Endothelial cell of umbilical vein (primary cell): ENCODE measurements around the gene FAT2. TPM values are rescaled to one million over a fixed set of nuclear protein-coding genes. Genes with fewer than 3 reads are reported as not detected.
A peak's percentile ranks its signal among the peaks of the same experiment; 100 is the strongest.

Experiments used
- BruUV-seq: library from RNA; stranded (reverse); fragments of 400-500 nt; replicated peaks from 2 replicates; lab custom pipeline; 2021; lab: Mats Ljungman, UMichigan
- CTCF ChIA-PET: fragments of 300-600, 350-600 bp; sonication (Branson Sonifier 250); formaldehyde crosslinking; loops from one replicate; lab custom pipeline; 2021; ENCODE audit warnings: antibody characterized with exemption, inconsistent platforms; lab: Charles Lee
- POLR2A ChIA-PET: fragments of 300-600, 350-600 bp; sonication (Branson Sonifier 250); formaldehyde crosslinking; loops from one replicate; lab custom pipeline; 2021; ENCODE audit warnings: antibody characterized with exemption, inconsistent platforms; lab: Charles Lee
- DNase-seq: peaks from one replicate; pipeline ENCODE4 v3.0.0-alpha.2; 2011; ENCODE audit warnings: low read depth, low spot score
- FAIRE-seq: peaks from 2 replicates; lab custom pipeline; 2011; peaks lifted over from hg19 to GRCh38; lab: Jason Lieb, UNC
- H2AFZ ChIP-seq: 2 replicates; pipeline ENCODE4 v1.6.0; 2012; ENCODE audit warnings: low read depth, low read length, control low read depth, inconsistent platforms
- H3K27ac ChIP-seq: 2 replicates; pipeline ENCODE4 v1.5.1; 2011; ENCODE audit warnings: low read depth, mild to moderate bottlenecking, control low read depth, low read length, moderate library complexity; ENCODE audit not compliant: insufficient read depth
- H3K27me3 ChIP-seq, 2 experiments: 2 replicates each; pipeline versions ENCODE4 v1.6.0 to v1.6.1; 2011; ENCODE audit warnings: low read length in 2 of 2, mixed read lengths in 1 of 2; ENCODE audit not compliant: control insufficient read depth in 2 of 2, insufficient read depth in 2 of 2
- H3K36me3 ChIP-seq, 2 experiments: 2 replicates in 1 of 2; 3 replicates in 1 of 2; pipeline ENCODE4 v1.5.1; 2011; ENCODE audit warnings: low read length in 2 of 2, mild to moderate bottlenecking in 1 of 2, moderate library complexity in 1 of 2; ENCODE audit not compliant: control insufficient read depth in 2 of 2, insufficient read depth in 2 of 2; ENCODE audit errors: extremely low read depth in 1 of 2
- H3K4me1 ChIP-seq: 3 replicates; pipeline ENCODE4 v1.5.1; 2011; ENCODE audit warnings: mild to moderate bottlenecking, low read length; ENCODE audit not compliant: control insufficient read depth, insufficient read depth; ENCODE audit errors: extremely low read depth
- H3K4me2 ChIP-seq: 2 replicates; pipeline ENCODE4 v1.6.1; 2011; ENCODE audit warnings: low read length, control low read depth, mixed read lengths; ENCODE audit not compliant: insufficient read depth
- H3K4me3 ChIP-seq, 3 experiments: fragments of 200-600 bp in 1 of 3; sonication (generic), shearing (Covaris generic) in 1 of 3; replicated peaks in 1 of 3; 2 replicates each; pipeline ENCODE4 v1.5.1; 2011 to 2016; ENCODE audit warnings: control low read depth in 3 of 3, low read length in 3 of 3, mild to moderate bottlenecking in 2 of 3, inconsistent platforms in 1 of 3, low read depth in 1 of 3, moderate library complexity in 1 of 3; ENCODE audit not compliant: insufficient read depth in 1 of 3
- H3K79me2 ChIP-seq: 2 replicates; pipeline ENCODE4 v1.6.0; 2012; ENCODE audit warnings: low read length, inconsistent platforms; ENCODE audit not compliant: control insufficient read depth, insufficient read depth
- H3K9ac ChIP-seq: replicated peaks from 2 replicates; pipeline ENCODE3; 2011; ENCODE audit warnings: low read length, control low read depth; ENCODE audit not compliant: insufficient read depth; ENCODE audit errors: extremely low read depth
- H3K9me1 ChIP-seq: replicated peaks from 3 replicates; pipeline ENCODE4 v1.6.0; 2011; ENCODE audit warnings: mild to moderate bottlenecking, low read length; ENCODE audit not compliant: control insufficient read depth, insufficient read depth; ENCODE audit errors: extremely low read depth
- H3K9me3 ChIP-seq: replicated peaks from 2 replicates; pipeline ENCODE4 v1.5.1; 2012; ENCODE audit warnings: low read length, inconsistent platforms; ENCODE audit not compliant: control insufficient read depth, insufficient read depth
- H4K20me1 ChIP-seq: replicated peaks from 2 replicates; pipeline ENCODE3; 2011; ENCODE audit warnings: mild to moderate bottlenecking, low read length; ENCODE audit not compliant: control insufficient read depth, insufficient read depth; ENCODE audit errors: extremely low read depth
- CTCF ChIP-seq, 2 donors: IDR thresholded peaks; 1 replicate in 1 of 2; 2 replicates in 1 of 2; pipeline ENCODE4 v1.5.1; 2011; ENCODE audit warnings: low read length in 2 of 2, mild to moderate bottlenecking in 2 of 2, moderate library complexity in 2 of 2, control low read depth in 1 of 2, inconsistent platforms in 1 of 2, low read depth in 1 of 2; ENCODE audit not compliant: insufficient read depth in 1 of 2; ENCODE audit errors: extremely low read depth in 1 of 2
- EZH2 ChIP-seq: IDR thresholded peaks from 2 replicates; pipeline ENCODE4 v1.6.1; 2012; ENCODE audit warnings: borderline replicate concordance, low read depth, mild to moderate bottlenecking, moderate library complexity, low read length, inconsistent platforms; ENCODE audit not compliant: severe bottlenecking
- FOS ChIP-seq: IDR thresholded peaks from 2 replicates; pipeline ENCODE4 v1.6.1; 2011; ENCODE audit warnings: mild to moderate bottlenecking, low read length, moderate library complexity, borderline replicate concordance; ENCODE audit not compliant: insufficient read depth
- GATA2 ChIP-seq: IDR thresholded peaks from 2 replicates; pipeline ENCODE4 v1.7.0; 2011; ENCODE audit warnings: low read depth, mild to moderate bottlenecking, moderate library complexity, mixed read lengths, low read length; ENCODE audit not compliant: insufficient read length, insufficient read depth
- JUN ChIP-seq: IDR thresholded peaks from 2 replicates; pipeline ENCODE4 v1.6.1; 2011; ENCODE audit warnings: borderline replicate concordance, low read depth; ENCODE audit not compliant: insufficient read length, insufficient read depth
- MYC ChIP-seq: IDR thresholded peaks from one replicate; pipeline ENCODE4 v1.6.1; 2011; ENCODE audit warnings: mild to moderate bottlenecking, low read depth, low read length
- POLR2AphosphoS5 ChIP-seq: IDR thresholded peaks from 2 replicates; pipeline ENCODE4 v1.6.1; 2012; ENCODE audit warnings: low read depth, mild to moderate bottlenecking, control low read depth, low read length, moderate library complexity; ENCODE audit not compliant: insufficient read depth
- dilution Hi-C: fragments of 300-500 bp; cut with MboI; formaldehyde crosslinking; loops from one replicate; pipeline ENCODE4 v1.15.0; 2019; ENCODE audit warnings: low sequenced_read_pairs; ENCODE audit not compliant: extremely low pct_ligation_motif_present
- intact Hi-C: fragments of 100-400 bp; cut with micrococcal nuclease; formaldehyde crosslinking; loops from one replicate; pipeline ENCODE4 v1.10.0; 2022
- polyA plus RNA-seq, 4 experiments: library from polyadenylated mRNA; depleted of rRNA in 3 of 4; stranded (reverse) in 3 of 4; unstranded in 1 of 4; fragments of >200 nt; gene quantifications; 2 replicates each; pipeline versions ENCODE4 v1.2.1 to v1.2.3, GENCODE V29; 2011 to 2012; ENCODE audit warnings: missing spikeins in 1 of 4
- total RNA-seq: library from RNA; stranded (reverse); gene quantifications from 2 replicates; pipeline ENCODE4 v1.2.3, GENCODE V29; 2021
- TF ChIP-seq, protein P1 (sequence below): IDR thresholded peaks from 2 replicates; pipeline ENCODE4 v1.6.1; 2011; ENCODE audit not compliant: insufficient read depth, insufficient read length

Gene FAT2
- total and polyA plus RNA-seq, 2 donors (not counting 3 experiments of a cell fraction or from before 2014, with no cell fraction given) = not detected

DNA sequence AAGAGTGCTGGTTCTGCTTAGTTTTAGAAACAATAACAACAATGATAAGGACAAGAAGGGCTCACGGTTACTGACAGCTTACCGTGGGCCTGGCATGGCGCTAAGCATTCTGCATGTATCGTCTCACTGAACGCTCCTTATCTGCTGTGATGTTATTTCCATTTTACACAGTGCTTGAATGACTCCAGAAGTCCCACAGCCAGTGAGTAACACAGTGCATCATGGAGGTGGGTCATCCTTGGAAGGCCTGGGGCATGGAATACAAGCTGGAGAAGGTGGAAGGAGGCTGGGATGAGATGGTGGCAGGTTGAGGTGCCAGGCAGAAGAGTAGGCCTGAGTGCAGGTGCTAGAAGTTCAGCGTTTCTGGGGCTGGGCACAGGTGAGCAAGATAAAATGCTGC, 36.5 kb upstream of the FAT2 start:
- no TSS peak for BruUV-seq
- intact Hi-C loops = no loop called here
- no peaks in the 10 kb centered on the region for H3K79me2 ChIP-seq
- no peaks in the 10 kb centered on the region for H3K9me1 ChIP-seq
- H3K4me2 ChIP-seq = no peak overlapping the region
- CTCF ChIA-PET = interaction anchor here (1.4 kb wide), 1 partner anchor 13 kb away, joined by 3 read pairs; no protein-coding TSS in a partner anchor
- H3K27me3 ChIP-seq = no peaks in the 10 kb centered on the region
- H4K20me1 ChIP-seq = no peaks in the 10 kb centered on the region
- POLR2A ChIA-PET = no interaction called here
- no peaks in the 10 kb centered on the region for H3K4me1 ChIP-seq
- H3K9ac ChIP-seq = no peak overlapping the region
- H3K27ac ChIP-seq = no peak overlapping the region
- no peaks in the 10 kb centered on the region for H3K9me3 ChIP-seq
- no peak overlapping the region for H3K4me3 ChIP-seq
- FAIRE-seq (peak; percentile 18), DNase-seq (no peak)
- dilution Hi-C loops = no loop called here
- H2AFZ ChIP-seq = no peak overlapping the region
- H3K36me3 ChIP-seq = no peaks in the 10 kb centered on the region
- TF ChIP-seq FOS = no peak
- no peak for TF ChIP-seq JUN
- no peak for TF ChIP-seq POLR2AphosphoS5

- no peaks in the 10 kb centered on the region for H3K9me1 ChIP-seq
- peaks cover 2 to 3% of the 10 kb centered on the region in 2 experiments for H3K27me3 ChIP-seq
- H3K27ac ChIP-seq = no peak overlapping the region
- H4K20me1 ChIP-seq = no peaks in the 10 kb centered on the region
- no peak overlapping the region for H3K4me2 ChIP-seq
- no peaks in the 10 kb centered on the region for H3K9me3 ChIP-seq
- no peak overlapping the region for H2AFZ ChIP-seq
- CTCF ChIA-PET = no interaction called here
- POLR2A ChIA-PET = no interaction called here
- H3K79me2 ChIP-seq = no peaks in the 10 kb centered on the region
- BruUV-seq = no TSS peak
- no peaks in the 10 kb centered on the region for H3K4me1 ChIP-seq
- no peak for FAIRE-seq
- H3K4me3 ChIP-seq = no peak overlapping the region
- no peaks in the 10 kb centered on the region for H3K36me3 ChIP-seq
- intact Hi-C loops = no loop called here
- no peak overlapping the region for H3K9ac ChIP-seq
- dilution Hi-C loops = no loop called here
- TF ChIP-seq JUN (no peak), GATA2 (no peak), MYC (no peak), EZH2 (no peak), CTCF (IDR thresholded peaks at IDR 0.05; ENCODE audit: extremely low read depth in 1 of 2, insufficient read depth in 1 of 2, low read depth in 1 of 2, low read length in 2 of 2) (no peak), POLR2AphosphoS5 (no peak)
- TF ChIP-seq, protein P1, sequence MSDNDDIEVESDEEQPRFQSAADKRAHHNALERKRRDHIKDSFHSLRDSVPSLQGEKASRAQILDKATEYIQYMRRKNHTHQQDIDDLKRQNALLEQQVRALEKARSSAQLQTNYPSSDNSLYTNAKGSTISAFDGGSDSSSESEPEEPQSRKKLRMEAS = no peak
- no peak for DNase-seq
These were observed 34.2 kb upstream of the FAT2 start for GRCh38 chr5:151625285-151625684.
